ENCODE data around the gene RIOK2. TPM values are rescaled to one million over a fixed set of nuclear protein-coding genes. Genes with fewer than 3 reads are reported as not detected.

RIOK2 gene
- polyA plus RNA-seq, 3 donors, result 4.8 to 16.4 (median 12.7) TPM

DNA sequence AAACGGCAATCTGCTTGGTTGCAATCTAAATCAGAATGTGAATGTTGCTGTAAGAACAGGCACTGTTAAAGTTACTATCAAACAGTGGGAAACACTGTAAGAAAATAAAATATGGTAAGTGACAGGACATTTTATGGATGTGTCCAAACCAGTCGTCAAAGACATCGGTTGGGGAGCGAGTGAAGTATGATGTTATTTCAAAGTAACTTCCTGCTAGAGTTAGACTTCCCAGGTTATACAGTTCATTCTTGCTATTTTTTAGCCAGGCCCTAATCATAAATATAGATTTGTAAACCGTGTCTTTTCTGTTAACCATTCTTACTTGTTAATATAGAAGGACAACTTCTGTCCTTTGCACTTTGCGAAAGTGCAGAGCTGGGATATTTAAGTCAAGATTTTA, 70.8 kb downstream of the RIOK2 start:
- H3K4me3 ChIP-seq (replicated peaks in 1 of 3; ENCODE audit: low read depth in 2 of 3, low read length in 3 of 3), result no peak overlapping the region
- no peak overlapping the region for H3K4me2 ChIP-seq (replicated peaks; ENCODE audit: extremely low read depth, low read length, poor library complexity, severe bottlenecking)
- Mint-ChIP-seq H3K4me1 (no peaks in the 10 kb centered on the region), H3K27me3 (ENCODE audit: low read depth in 3 of 3) (peaks cover 0 to 3% (median 1%) of the 10 kb centered on the region in 3 donors), H3K27ac (no peak overlapping the region), H3K9me3 (no peaks in the 10 kb centered on the region), H3K36me3 (no peaks in the 10 kb centered on the region), H3K4me3 (no peak overlapping the region)
- WGBS (ENCODE audit: insufficient coverage), result 100% methylated on average over 2 of the region's 6 CpGs
- H3K4me1 ChIP-seq (ENCODE audit: control insufficient read depth in 1 of 2, insufficient read depth in 2 of 2, low read length in 2 of 2), result no peaks in the 10 kb centered on the region
- no peaks in the 10 kb centered on the region for H3K36me3 ChIP-seq (replicated peaks in 1 of 2; ENCODE audit: control insufficient read depth in 1 of 2, insufficient read depth in 2 of 2, low read length in 2 of 2)
- no peaks in the 10 kb centered on the region for H3K9me3 ChIP-seq (replicated peaks in 1 of 2; ENCODE audit: control insufficient read depth in 1 of 2, insufficient read depth in 1 of 2, low read length in 2 of 2)
- TF ChIP-seq, protein P1, sequence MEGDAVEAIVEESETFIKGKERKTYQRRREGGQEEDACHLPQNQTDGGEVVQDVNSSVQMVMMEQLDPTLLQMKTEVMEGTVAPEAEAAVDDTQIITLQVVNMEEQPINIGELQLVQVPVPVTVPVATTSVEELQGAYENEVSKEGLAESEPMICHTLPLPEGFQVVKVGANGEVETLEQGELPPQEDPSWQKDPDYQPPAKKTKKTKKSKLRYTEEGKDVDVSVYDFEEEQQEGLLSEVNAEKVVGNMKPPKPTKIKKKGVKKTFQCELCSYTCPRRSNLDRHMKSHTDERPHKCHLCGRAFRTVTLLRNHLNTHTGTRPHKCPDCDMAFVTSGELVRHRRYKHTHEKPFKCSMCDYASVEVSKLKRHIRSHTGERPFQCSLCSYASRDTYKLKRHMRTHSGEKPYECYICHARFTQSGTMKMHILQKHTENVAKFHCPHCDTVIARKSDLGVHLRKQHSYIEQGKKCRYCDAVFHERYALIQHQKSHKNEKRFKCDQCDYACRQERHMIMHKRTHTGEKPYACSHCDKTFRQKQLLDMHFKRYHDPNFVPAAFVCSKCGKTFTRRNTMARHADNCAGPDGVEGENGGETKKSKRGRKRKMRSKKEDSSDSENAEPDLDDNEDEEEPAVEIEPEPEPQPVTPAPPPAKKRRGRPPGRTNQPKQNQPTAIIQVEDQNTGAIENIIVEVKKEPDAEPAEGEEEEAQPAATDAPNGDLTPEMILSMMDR (IDR thresholded peaks at IDR 0.05), result no peak
- no peak for DNase-seq
- H3K9ac ChIP-seq (ENCODE audit: insufficient read depth, low read length, poor library complexity, severe bottlenecking), result no peak overlapping the region
- intact Hi-C loops (cut with micrococcal nuclease), result no loop called here
- no peaks in the 10 kb centered on the region for H3K27me3 ChIP-seq (ENCODE audit: control insufficient read depth in 2 of 2, insufficient read depth in 2 of 2, low read length in 2 of 2)
- H3K27ac ChIP-seq (ENCODE audit: low read depth in 1 of 2, low read length in 2 of 2), result no peak overlapping the region
- peak overlapping the region; percentile 6 for H2AFZ ChIP-seq (ENCODE audit: insufficient read depth, low read depth, low read length, poor library complexity, severe bottlenecking)
- no peaks in the 10 kb centered on the region for H4K20me1 ChIP-seq (ENCODE audit: insufficient read depth, low read length)
- no peaks in the 10 kb centered on the region for H3K79me2 ChIP-seq (ENCODE audit: insufficient read depth, low read length)

DNA sequence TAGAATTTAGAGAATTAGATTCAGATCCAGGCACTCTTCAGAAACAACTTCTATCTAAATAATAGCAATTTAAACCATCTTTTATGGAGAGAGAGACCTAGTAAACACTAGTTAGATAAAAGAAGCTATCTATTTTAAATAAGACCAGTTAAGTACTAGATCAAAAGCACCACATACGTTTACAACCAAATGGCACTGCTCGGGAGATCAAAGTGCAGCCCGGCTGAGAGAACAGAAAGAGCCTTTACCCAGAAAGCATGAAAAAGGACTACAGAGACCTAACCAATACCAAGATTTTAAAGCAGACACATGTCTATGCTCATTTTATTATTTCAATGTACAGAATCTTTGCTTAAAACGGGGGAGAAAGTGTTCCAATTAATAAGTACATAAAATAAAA, 71.4 kb downstream of the RIOK2 start:
- no peak overlapping the region for H3K27ac ChIP-seq (ENCODE audit: low read depth in 1 of 2, low read length in 2 of 2)
- WGBS (ENCODE audit: insufficient coverage), result no CpG with 5 or more reads among the region's 4 CpGs
- H3K27ac Mint-ChIP-seq, result no peak overlapping the region
- no peak overlapping the region for H2AFZ ChIP-seq (ENCODE audit: insufficient read depth, low read depth, low read length, poor library complexity, severe bottlenecking)
- H3K4me1 ChIP-seq (ENCODE audit: control insufficient read depth in 1 of 2, insufficient read depth in 2 of 2, low read length in 2 of 2), result no peaks in the 10 kb centered on the region
- intact Hi-C loops (cut with micrococcal nuclease), result no loop called here
- H3K36me3 ChIP-seq (replicated peaks in 1 of 2; ENCODE audit: control insufficient read depth in 1 of 2, insufficient read depth in 2 of 2, low read length in 2 of 2), result no peaks in the 10 kb centered on the region
- H3K36me3 Mint-ChIP-seq, result no peaks in the 10 kb centered on the region
- no peak overlapping the region for H3K4me2 ChIP-seq (replicated peaks; ENCODE audit: extremely low read depth, low read length, poor library complexity, severe bottlenecking)
- H3K9ac ChIP-seq (ENCODE audit: insufficient read depth, low read length, poor library complexity, severe bottlenecking), result no peak overlapping the region
- H3K4me3 Mint-ChIP-seq, result no peak overlapping the region
- TF ChIP-seq, protein P1 (IDR thresholded peaks at IDR 0.05), result no peak
- H4K20me1 ChIP-seq (ENCODE audit: insufficient read depth, low read length), result no peaks in the 10 kb centered on the region
- H3K27me3 ChIP-seq (ENCODE audit: control insufficient read depth in 2 of 2, insufficient read depth in 2 of 2, low read length in 2 of 2), result no peaks in the 10 kb centered on the region
- H3K4me3 ChIP-seq (replicated peaks in 1 of 3; ENCODE audit: low read depth in 2 of 3, low read length in 3 of 3), result no peak overlapping the region
- no peaks in the 10 kb centered on the region for H3K9me3 Mint-ChIP-seq
- DNase-seq, result no peak
- H3K79me2 ChIP-seq (ENCODE audit: insufficient read depth, low read length), result no peaks in the 10 kb centered on the region
- H3K9me3 ChIP-seq (replicated peaks in 1 of 2; ENCODE audit: control insufficient read depth in 1 of 2, insufficient read depth in 1 of 2, low read length in 2 of 2), result no peaks in the 10 kb centered on the region
- peaks cover 0 to 3% (median under 1%) of the 10 kb centered on the region in 3 donors for H3K27me3 Mint-ChIP-seq (ENCODE audit: low read depth in 3 of 3)
- H3K4me1 Mint-ChIP-seq, result no peaks in the 10 kb centered on the region

Measured in CD14-positive monocyte (primary cell).